Skin epidermis (tissue), 12 donors: ENCODE measurements around the gene TMCO4.

Experiments used
- H3K27ac ChIP-seq, 21 experiments: fragments of 200-600 bp; sonication (generic) in 11 of 21; one replicate each; pipeline ENCODE4 v1.5.0; 2020; ENCODE audit warnings: mild to moderate bottlenecking in 3 of 21, inconsistent platforms in 2 of 21, moderate library complexity in 2 of 21
- H3K4me3 ChIP-seq, 7 experiments: fragments of 200-600 bp; sonication (generic) in 2 of 7; one replicate each; pipeline ENCODE4 v1.5.0; 2020; ENCODE audit warnings: inconsistent platforms in 2 of 7, mild to moderate bottlenecking in 2 of 7, moderate library complexity in 1 of 7

TMCO4 gene

GRCh38 chr1:19731311-19731821 lies 68.3 kb downstream of the TMCO4 start:
- Histone ChIP-seq H3K27ac (no peak overlapping the region), H3K4me3 (no peak overlapping the region)

DNA sequence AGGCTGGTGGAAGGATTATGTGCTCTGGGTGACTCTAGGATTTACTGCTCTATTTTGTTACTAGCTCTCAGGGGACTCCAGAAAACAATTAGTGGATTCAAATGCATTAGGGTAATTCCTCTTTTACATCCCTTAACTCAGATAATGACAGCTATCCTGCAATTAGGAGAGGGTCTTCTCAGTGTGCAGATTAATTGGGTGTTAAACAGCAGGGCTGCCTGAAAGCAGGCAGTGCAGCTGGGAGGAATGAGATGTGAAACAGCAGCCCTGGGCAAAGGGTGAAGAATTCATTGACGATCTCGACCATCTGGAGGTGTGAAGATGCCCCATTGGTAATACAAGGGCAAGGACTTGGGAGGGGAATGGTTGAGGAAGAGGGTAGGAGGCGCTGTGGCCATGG lies 68.9 kb downstream of the TMCO4 start:
- no peak overlapping the region for H3K4me3 ChIP-seq
- no peak overlapping the region for H3K27ac ChIP-seq

- no peak overlapping the region for H3K4me3 ChIP-seq
- no peak overlapping the region for H3K27ac ChIP-seq
Observed at GRCh38 chr1:19730232-19730631, 69.5 kb downstream of the TMCO4 start.

GRCh38 chr1:19728413-19729145 lies 71.1 kb downstream of the TMCO4 start:
- Histone ChIP-seq H3K27ac (no peak overlapping the region), H3K4me3 (no peak overlapping the region)

- Histone ChIP-seq H3K4me3 (no peak overlapping the region), H3K27ac (no peak overlapping the region)
Observed at GRCh38 chr1:19725606-19726005, 74.1 kb downstream of the TMCO4 start.

- H3K4me3 ChIP-seq: no peak overlapping the region
Observed at GRCh38 chr1:19723874-19724273, 75.8 kb downstream of the TMCO4 start.

DNA sequence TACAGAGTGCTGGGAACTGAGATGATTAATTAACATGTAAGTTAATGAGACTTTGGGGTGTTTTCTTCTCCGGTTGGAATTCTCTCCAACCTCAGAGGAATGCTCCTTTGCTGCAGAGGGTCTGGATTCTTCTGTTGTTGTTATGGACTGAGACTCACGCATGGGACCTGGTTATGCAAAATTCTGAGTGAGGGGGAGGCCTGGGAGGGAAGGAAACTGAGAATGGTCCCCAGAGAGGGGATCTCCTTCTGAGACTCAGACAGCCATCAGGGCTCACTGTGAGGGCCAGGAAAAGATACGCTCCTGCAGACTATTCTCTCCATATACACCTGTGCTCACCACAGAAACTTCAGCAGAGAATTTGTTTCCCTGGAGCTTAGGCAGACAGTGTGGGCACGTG lies 78.7 kb downstream of the TMCO4 start:
- Histone ChIP-seq H3K4me3 (no peak overlapping the region), H3K27ac (no peak overlapping the region)

More at GRCh38 chr1:19723874-19724273, 75.8 kb downstream of the TMCO4 start:
- H3K27ac ChIP-seq: no peak overlapping the region

- Histone ChIP-seq H3K27ac (no peak overlapping the region), H3K4me3 (no peak overlapping the region)
Observed at GRCh38 chr1:19720174-19720573, 79.5 kb downstream of the TMCO4 start.

DNA sequence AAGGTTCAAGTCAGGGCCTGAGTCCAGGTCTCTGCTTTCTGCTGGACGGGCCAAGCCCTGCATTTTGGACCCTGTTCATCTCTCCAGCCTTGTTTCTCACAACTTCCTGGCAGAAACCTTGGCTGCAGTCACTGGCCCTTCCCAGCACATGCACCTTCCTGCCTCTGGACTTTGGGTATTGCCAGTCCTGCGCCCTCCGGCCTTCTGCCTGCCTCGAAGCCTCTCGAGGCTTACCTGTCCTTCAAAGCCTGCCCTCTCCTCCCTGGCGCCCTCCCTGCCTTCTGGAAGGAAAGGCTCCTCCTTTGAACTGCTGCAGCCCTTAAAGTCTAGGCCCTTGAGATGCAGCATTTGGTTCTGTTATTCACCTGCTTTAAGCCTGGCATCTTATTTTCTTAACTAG lies 82.2 kb downstream of the TMCO4 start:
- Histone ChIP-seq H3K27ac (no peak overlapping the region), H3K4me3 (no peak overlapping the region)

GRCh38 chr1:19715334-19716203 lies 84.1 kb downstream of the TMCO4 start:
- Histone ChIP-seq H3K4me3 (no peak overlapping the region), H3K27ac (no peak overlapping the region)

GRCh38 chr1:19712928-19713327 lies 86.8 kb downstream of the TMCO4 start:
- H3K4me3 ChIP-seq: no peak overlapping the region
- no peak overlapping the region for H3K27ac ChIP-seq

- no peak overlapping the region for H3K4me3 ChIP-seq
- H3K27ac ChIP-seq: no peak overlapping the region
Observed at GRCh38 chr1:19710825-19711611, 88.7 kb downstream of the TMCO4 start.

- Histone ChIP-seq H3K4me3 (no peak overlapping the region), H3K27ac (no peak overlapping the region)
Observed at GRCh38 chr1:19709260-19709793, 90.4 kb downstream of the TMCO4 start.

DNA sequence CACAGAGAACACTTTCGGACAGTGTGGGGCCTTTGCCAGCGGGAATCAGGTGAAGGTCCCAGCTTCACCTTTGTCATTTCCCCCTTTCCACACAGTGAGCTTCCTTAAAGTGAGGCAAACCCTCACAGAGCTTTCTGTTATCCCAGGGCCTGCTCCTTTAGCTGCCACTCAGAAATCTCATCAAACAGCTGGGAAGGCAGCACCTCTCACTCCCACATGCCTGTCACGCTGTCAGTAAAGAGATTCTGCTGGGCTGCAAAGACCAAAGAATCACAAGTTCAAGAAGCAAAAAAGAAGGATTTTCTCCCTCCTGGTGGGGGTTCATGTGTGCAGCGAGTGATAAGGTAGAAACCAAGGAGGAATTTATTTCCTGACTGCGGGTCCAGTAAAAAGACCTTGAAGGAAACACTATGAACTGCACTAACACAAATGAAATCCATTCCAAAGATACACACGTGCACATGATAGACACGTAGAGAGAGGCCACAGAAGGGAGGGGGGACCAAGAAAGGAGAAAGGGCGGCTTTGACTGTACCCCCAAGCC lies 91.1 kb downstream of the TMCO4 start:
- no peak overlapping the region for H3K27ac ChIP-seq
- H3K4me3 ChIP-seq: no peak overlapping the region

DNA sequence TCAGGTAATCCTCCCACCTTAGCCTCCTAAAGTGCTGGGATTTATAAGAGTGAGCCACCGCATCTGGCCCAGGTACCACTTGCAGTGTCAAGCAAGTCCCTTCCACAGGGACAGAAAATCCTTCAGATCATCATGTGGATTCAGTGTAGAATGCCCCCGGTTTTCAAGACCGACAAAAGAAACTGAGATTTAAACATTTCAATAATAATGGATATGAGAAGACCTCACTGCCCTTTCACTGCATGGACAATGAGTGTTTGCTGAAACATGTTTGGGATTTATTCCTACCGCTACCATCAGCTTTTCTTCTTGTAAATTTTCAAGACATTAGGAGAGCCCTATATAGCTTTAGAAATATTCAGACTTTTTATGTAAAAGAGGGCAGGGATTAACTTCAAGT lies 93.6 kb downstream of the TMCO4 start:
- H3K27ac ChIP-seq: no peak overlapping the region
- no peak overlapping the region for H3K4me3 ChIP-seq

DNA sequence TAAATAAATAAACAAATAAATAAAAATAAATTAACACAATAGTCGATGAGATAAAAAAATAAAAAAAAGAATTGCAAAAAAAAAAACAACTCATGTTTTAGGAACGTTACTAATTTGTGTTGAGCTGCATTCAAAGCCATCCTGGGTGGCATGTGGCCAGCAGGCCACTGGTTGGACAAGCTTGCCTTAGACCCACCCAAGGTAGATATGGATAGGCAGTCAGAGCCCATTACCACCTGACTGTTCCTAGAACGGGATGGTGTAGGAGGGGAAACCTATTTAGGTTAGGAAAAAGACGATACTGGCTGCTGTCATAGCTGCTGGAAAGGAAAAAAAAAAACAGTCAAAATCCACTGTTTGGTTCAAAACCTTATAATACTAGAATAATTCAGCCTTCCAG lies 94.3 kb downstream of the TMCO4 start:
- Histone ChIP-seq H3K27ac (no peak overlapping the region), H3K4me3 (no peak overlapping the region)

- no peak overlapping the region for H3K4me3 ChIP-seq
Observed at GRCh38 chr1:19704247-19705113, 95.2 kb downstream of the TMCO4 start.

GRCh38 chr1:19703280-19703679 lies 96.4 kb downstream of the TMCO4 start:
- no peak overlapping the region for H3K4me3 ChIP-seq

More at GRCh38 chr1:19704247-19705113, 95.2 kb downstream of the TMCO4 start:
- no peak overlapping the region for H3K27ac ChIP-seq

More at GRCh38 chr1:19703280-19703679, 96.4 kb downstream of the TMCO4 start:
- H3K27ac ChIP-seq: peak overlapping the region in 1 of 21 experiments; percentile 31
